GM18861 (cell line): ENCODE measurements around the gene GABRB3.

ENCODE experiments used
- ATAC-seq: cut with Tn5 transposase; IDR thresholded peaks from one replicate; pipeline ENCODE4 v1.9.1; 2021; ENCODE audit not compliant: unreplicated experiment

GABRB3 gene

GRCh38 chr15:26772154-26773066 lies at the start of gene GABRB3:
TSS of gene GABRB3 (minus strand) at chr15:26773066.
- no peak for ATAC-seq

- ATAC-seq, result no peak
These were observed 34.9 kb upstream of the GABRB3 start for GRCh38 chr15:26807517-26808427.

GRCh38 chr15:26806574-26806973 lies 33.7 kb upstream of the GABRB3 start:
- ATAC-seq, result no peak

- ATAC-seq, result no peak
These were observed 33.3 kb upstream of the GABRB3 start for GRCh38 chr15:26806151-26806550.

- ATAC-seq, result no peak
These were observed 32.6 kb upstream of the GABRB3 start for GRCh38 chr15:26805470-26805869.

- ATAC-seq, result no peak
These were observed 31.4 kb upstream of the GABRB3 start for GRCh38 chr15:26804063-26804804.

- ATAC-seq, result no peak
These were observed 17.3 kb upstream of the GABRB3 start for GRCh38 chr15:26790118-26790517.

- ATAC-seq, result no peak
These were observed 8.9 kb upstream of the GABRB3 start for GRCh38 chr15:26781816-26782215.

- no peak for ATAC-seq
These were observed 1.1 kb upstream of the GABRB3 start for GRCh38 chr15:26773917-26774316.

GRCh38 chr15:26773067-26773877 lies 406 bp upstream of the GABRB3 start:
- no peak for ATAC-seq

- ATAC-seq, result no peak
These were observed 1.2 kb downstream of the GABRB3 start for GRCh38 chr15:26771578-26772153.

- ATAC-seq, result no peak
These were observed 1.7 kb downstream of the GABRB3 start for GRCh38 chr15:26771168-26771567.

- no peak for ATAC-seq
These were observed 5.6 kb downstream of the GABRB3 start for GRCh38 chr15:26767169-26767670.

GRCh38 chr15:26766262-26766661 lies 6.6 kb downstream of the GABRB3 start:
- no peak for ATAC-seq

GRCh38 chr15:26759986-26760385 lies 12.9 kb downstream of the GABRB3 start:
- ATAC-seq, result no peak

GRCh38 chr15:26758079-26758478 lies 14.8 kb downstream of the GABRB3 start:
- no peak for ATAC-seq

- ATAC-seq, result no peak
These were observed 15.7 kb downstream of the GABRB3 start for GRCh38 chr15:26757141-26757540.

GRCh38 chr15:26744894-26745293 lies 28.0 kb downstream of the GABRB3 start:
- ATAC-seq, result no peak

- no peak for ATAC-seq
These were observed 33.1 kb downstream of the GABRB3 start for GRCh38 chr15:26739791-26740190.

GRCh38 chr15:26738996-26739395 lies 33.9 kb downstream of the GABRB3 start:
- no peak for ATAC-seq
